Activated CD8-positive, alpha-beta memory T cell treated with anti-CD3 and anti-CD28 coated beads, Interleukin-2, amount 50 U/mL, for 48 hours (primary cell): Measurements from ENCODE around the gene BLCAP.
A peak's percentile ranks its signal among the peaks of the same experiment; 100 is the strongest.
"Not testable (repeated sequence)": the region's sequence is repeated elsewhere in the genome, so short reads cannot be mapped to it uniquely, and the experiment has no call there.

Source experiments
- DNase-seq: peaks from one replicate; pipeline ENCODE4 v3.0.0-alpha.2; 2020

BLCAP gene, protein sequence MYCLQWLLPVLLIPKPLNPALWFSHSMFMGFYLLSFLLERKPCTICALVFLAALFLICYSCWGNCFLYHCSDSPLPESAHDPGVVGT

DNA sequence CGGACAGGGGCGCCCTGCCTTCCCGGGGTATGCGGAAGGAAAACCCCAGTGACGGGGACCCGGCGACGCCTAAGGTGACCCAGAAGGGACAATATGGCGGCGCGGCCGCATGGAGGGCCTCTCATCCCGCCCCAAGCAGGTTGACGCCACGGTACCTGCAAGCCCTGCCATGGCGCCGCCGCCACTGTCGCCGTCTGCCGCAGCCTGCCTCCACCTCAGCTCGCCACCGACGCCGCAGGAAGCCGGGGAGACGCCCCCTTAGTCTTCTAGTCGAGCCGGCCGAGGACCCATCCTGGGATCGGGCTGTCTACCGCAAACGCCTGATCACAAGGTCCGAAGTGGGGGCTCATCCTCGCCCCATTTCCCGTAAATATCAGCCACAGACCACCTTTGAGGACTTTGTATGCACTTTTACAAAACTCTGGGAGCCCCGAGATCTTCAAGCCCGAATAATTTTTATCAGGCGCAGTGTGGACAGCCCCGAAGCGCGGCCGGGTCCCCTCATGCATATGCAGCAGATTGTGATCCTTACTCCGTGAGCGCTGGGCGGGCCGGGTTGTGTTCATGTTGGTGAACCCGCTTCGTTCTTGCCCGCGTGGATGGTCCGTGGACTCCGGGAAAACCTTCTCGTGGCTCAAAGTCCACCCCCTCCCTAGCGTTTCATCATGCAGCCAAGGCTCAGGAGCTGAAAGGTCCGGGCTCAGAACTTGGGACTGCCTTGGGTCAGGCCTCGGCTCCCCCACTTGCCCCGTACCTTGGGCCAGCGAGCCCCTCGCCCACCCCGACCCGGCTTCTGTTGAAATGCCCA, at the start of gene BLCAP:
Gene BLCAP, minus strand, starts transcription at position 239 of the 808 bp plus-strand sequence. CDS start 8,702 bp downstream, outside the sequence.
- DNase-seq = peak; percentile 94

DNA sequence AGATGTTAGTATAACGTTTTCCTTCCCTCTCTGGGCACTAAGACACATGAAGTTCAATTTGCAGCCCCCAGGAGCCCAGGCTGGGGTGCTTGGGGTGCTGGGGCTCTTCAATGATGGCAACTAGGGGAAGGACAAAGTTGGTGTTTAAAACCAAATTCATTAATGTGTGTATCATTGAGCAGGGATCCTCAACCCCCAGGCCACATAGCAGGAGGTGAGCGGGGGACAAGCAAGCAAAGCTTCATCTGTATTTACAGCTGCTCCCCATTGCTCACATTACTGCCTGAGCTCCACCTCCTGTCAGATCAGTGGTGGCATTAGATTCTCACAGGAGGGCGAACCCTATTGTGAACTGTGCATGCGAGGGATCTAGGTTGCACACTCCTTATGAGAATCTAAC, 49.8 kb upstream of the BLCAP start:
- not testable (repeated sequence) for DNase-seq

DNA sequence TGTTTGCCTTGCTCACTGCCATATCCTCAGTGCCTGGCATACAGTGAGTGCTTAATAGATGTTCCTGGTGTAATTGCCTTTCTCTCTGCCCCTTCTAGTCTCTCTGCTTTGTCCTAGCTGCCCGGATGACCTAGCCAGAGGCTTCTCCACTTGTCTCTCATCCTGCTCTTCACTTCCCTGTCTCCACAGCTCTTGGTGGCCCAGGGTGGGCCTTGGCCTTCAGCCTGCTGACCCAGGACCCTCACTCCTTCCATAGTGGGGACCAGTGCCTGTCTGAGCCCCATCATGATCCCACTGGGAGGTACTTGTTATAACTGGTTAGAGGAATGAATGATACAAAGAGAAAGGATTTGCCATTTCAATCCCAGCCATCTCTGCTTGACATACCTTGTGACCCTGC, 49.2 kb upstream of the BLCAP start:
- no peak for DNase-seq

DNA sequence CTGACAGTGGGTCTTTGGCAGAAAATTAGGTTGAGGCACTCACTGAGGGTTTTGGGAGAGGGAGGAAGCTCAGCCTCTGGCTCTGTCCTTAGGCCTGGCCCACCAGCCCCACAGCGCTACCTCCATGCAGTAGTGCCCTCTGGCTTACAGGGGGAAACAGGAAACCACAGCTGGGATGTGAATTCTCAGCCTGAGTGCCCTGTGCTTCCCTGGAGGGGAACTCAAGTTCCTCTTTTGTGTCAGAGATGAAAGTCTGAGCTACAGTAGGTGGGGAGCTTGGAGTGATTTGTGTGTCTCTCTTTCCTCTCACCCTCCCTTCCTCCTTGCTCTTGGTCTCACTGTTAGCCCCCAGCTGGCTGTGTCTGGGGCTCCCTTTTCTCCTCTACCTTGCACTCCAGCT, 48.2 kb upstream of the BLCAP start:
- peak; percentile 34 for DNase-seq

DNA sequence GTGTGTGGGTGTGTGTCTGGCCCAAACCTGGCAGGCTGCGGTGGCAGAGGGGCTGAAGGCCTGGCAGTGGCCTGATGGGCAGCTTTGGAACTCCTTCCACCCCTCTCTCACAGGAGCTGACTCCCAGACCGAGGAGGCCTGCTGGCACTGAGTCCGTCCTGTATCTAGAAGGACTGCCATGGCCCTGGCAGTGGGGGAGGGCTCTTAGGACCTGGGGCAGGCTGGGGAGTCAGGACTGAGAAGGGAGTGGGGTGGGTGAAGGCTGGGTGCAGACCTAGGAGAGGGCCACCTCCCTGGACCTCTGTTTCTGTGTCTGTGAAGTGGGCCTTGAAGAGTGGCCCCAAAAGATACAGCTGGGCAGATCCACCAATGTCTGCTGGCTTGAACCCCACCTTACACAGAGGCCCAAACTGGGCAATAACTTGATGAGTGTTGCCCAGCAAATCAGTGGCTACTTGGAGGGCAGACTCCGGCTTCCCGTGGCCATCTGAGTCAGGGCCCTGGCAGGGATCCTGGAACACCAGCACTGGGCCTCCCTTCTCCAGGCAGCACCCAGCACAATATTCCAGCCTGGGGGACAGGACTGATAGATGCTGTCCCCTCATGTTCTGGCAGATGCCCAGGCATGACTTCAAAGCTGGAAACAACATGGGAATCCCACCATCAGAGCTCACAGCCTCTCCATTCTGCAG, 46.7 kb upstream of the BLCAP start:
- no peak for DNase-seq

DNA sequence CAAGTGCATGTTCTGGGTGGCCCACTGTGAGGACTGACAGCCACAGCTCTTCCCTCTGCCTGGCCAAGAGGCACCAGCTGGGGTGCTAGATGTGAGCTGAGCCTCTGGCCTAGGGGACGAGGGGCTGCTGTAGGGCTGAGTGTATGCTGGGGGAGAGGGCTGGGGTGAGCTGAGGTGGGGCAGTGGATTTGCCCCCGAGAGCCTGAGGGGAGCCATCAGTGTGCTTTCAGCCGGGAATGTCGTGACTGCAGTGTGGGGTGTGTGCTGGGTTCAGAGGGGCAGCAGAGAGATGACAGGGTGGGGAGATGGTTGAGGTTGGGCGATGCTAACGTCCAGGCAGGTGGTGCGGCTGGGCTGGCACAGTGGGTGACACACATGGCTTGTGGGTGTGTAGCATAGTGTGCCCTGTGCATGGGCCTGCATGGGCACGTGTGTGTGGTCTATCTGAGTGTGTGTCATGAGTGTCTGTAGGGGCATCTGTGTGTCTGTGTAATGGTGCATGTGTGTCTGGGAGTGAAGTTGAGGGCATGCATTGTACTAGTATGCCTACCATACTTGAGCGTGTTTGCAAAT, 46.0 kb upstream of the BLCAP start:
- DNase-seq = no peak

DNA sequence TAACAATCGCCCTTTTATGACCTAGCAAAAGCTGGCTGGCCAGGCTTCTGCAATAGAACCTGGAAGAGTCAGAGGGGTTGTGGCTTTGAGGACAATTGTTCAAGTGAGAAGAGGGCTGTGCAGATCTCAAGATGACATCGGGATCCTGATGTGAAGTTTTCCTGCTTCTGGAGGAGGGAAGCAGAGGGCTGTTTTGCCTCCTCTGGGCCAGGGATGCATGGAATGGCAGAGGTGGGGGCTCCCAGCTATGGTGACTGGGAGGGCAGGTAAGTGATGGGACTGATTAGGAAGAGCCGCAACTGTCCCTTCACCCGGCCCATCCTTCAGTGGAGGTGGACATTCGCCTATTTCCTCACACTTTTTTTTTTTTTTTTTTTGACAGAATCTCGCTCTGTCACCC, 43.4 kb upstream of the BLCAP start:
- no peak for DNase-seq

DNA sequence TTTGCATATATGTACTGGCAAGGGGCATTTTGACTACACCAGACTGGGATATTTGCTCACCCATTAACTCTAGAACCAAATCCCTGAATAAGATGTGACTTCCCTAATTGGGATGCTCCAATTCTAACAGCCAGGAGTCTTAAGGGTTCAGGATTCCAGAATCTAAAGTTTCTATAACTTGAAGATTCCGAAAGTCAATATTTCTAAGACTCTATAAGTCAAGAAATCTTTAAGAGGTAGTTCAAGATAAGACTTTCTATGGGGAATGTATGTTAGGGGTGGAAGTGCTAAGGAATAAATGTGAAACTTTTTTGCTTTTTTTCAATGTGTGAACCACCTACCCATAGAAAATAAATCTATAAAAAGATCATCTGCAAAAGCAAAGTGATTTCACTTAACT, 42.7 kb upstream of the BLCAP start:
- DNase-seq = no peak

DNA sequence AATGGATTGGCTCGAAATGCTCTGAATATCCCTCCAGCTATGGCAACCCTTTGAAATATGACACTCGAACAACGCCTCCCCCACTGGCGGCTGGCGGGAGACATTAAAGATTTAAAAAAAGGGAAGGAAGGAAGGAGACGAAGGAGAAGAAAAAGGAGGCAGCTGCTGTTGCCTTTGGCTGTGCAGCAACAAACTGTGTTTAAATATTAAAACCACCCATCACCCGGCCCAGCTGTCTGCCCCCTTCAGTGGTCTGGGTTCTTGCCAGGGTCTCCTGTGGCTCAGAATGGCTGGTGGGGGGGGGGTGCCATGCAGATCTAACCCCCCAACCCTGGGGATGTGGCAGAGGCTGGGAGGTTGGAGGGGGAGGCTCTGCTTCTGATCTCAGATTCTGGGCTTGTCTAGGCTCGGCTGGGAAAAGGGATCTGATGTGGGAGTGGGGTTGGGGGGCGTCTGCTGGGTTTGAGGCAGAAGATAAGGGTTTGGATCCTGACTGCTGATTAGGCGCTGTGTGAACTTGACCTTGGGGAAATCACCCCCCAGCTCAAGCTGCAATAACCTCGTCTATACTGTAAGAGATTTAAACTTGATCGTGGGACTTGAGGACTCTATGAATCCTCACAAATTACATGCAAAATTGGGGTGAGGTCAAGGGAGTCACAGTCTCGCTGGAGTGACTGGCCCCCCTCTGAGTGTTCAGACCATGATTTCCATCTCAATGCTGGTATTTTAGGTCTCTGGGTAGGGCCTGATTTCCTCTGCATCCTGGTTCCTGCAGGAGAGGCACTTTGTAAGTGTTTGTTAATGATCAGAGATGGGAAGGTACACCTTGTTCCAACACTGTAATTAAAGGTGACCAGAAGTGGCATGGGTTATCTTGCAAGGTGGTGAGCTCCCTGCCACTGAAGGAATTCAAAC, 40.3 kb upstream of the BLCAP start:
- DNase-seq = peak; percentile 22

DNA sequence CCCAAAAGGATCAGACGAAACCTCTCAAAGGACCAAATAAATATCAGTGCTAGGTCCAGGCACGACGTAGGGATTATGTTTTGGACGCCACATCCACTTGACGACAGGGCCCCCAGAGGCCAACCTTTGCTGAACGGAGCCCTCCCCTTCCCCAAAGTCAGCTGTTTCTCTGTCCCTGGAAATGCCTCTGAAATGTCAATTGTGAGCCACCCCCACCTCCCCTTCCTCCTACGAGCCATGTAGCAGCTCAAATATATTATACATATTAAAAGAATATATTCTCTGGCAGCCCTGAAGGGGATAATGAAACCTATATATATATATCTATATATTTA, 39.6 kb upstream of the BLCAP start:
- peak; percentile 26 for DNase-seq

DNA sequence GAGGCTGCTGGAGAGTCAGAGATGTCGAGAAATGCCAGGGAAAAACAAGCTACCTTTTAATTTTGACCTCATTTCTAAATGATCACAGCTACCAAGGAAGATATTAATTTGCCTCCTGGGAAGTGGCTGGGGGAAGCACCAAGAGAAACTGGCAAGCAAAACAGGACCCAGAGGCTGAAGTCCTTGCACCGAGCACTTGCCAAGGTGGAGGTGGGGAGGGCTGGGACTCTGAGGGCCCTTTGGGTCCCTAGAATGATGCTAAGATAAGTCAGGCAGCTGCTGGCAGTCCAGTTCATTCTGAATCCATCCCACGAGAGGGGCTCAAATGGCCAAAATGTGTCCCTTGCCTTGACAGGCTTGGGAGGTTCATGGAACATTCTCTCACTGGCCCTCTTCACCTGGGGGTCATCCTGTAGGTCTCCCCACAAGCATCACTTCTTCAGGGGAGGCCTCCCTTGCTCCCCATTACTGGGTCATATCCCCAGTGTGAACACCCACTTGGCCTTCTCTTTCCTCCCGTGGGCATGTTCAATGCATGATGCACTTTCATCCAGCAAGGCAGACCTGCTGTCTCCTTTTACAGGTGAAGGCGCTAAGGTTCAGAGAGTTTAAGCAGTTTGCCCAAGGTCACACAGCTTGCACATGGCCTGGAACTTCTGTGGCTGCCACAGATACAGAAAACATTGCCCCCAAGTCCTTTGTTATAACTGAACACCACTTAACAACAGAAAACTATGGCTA, 39.1 kb upstream of the BLCAP start:
- DNase-seq = peak; percentile 37

DNA sequence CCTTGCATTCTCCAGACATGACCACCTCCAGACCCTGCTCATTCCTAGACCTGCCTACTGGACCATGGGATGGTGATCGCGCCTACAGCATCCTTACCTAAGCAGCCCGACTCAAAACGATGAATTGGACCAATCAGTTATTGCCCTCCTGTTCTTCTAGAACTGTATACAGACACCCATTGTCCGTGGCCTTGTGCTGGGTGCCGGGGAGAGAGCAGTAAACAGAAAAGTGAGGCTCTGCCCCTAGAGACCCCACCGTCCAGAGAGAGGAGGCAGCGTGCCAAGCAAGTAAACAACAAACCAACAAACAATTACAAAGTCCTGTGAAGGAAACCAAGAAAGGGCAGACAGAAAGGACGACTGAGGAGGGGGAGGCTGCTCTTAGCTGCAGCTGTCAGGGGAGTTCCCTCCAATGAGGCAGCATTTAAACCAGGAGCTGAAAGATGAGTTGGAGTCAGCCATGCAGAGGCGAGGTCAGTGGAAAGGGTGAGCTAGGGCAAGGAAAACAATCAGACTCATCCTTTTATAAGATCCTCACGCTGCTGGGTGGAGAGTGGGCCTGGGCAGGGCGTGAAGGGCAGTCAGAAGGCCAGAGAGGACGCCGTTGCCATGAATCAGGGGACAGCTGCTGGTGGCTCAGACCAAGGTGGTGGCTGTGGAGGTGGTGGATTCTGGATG, 37.6 kb upstream of the BLCAP start:
- peak; percentile 42 for DNase-seq

DNA sequence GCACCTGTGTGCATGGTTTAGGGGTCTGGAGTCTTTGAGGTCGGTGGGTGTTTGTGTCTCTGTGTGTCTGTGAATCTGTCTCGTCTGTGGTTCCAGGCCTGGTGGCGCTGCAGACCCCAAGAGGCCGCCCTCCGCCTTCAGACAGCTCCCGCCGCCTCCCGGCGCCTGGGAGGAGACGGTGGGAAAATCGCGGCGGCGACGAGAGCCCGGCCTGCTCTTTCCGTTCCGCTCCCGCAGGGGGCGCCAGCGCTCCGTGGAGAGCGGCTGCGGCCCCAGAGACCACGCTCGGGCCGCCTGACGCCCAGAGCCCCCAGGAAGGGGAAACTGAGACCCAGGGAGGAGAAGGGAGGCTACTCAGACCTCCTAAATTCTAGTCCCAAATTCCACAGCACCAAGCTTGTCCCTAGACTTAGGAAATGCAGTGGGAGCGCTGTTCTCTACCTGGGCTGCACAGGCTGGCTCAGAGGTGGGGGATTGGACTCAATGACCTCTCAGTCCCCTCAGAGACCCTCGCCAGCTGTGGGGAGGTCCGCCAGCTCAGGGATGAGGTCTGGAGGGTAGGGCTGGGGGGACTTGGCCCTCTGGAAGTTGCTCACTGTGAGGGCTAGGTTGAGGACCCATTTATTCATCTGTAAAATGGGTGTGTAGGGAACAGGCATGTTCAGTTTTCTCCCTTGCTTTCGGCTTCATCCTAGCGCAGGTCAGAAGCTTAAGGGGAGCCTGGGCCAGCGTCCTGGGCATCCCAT, 36.9 kb upstream of the BLCAP start:
- DNase-seq = peak; percentile 87

DNA sequence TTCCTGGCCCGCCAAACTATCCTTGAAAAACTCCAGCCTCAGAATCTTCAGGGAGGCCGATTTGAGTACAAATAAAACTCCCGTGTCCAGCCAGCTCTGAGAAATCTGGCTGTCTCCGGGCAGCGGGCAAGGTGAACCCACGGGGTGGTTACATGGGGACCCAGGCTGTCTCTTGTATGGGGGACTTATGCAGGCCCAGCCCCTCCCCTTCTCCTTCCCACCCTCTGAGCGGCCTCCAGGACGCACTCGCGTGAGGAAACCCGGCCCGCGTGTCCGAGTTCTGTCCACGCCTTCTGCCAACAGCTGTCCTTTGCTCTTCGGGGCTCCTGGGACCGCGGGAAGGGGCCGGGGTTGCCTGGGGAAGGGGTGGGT, 36.3 kb upstream of the BLCAP start:
- no peak for DNase-seq

DNA sequence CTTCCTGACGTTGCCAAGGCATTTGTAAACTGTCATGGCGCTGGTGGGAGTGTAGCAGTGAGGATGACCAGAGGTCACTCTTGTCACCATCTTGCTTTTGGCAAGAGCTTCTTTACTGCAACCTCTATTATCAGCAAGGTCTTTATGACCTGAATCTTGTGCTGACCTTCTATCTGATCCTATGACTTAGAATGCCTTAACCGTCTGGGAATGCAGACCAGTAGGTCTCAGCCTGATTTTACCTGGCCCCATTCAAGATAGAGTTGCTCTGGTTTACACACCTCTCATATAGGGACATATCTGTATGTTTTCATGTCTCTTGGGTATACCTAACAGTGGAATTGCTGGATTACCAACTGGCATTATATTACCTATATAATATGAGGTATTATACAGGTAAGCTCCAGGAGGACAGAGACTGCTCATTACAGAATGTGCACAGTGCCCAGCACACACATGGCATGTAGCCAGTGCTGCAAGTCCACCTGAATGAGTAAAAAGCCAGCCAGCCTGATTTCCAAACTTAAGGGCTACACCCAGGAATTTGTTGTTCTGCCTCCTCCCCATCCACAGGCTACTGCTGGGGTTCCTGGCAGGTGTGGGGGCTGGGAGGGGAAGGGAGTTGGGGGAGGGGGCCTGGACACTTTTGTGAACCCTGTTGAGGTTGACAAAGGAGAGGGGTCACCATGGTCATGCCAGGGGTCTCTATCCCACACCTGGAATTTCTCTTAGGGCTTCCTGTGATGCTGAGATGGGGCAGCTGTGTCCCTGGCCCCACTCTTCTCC, 35.2 kb upstream of the BLCAP start:
- peak; percentile 17 for DNase-seq

DNA sequence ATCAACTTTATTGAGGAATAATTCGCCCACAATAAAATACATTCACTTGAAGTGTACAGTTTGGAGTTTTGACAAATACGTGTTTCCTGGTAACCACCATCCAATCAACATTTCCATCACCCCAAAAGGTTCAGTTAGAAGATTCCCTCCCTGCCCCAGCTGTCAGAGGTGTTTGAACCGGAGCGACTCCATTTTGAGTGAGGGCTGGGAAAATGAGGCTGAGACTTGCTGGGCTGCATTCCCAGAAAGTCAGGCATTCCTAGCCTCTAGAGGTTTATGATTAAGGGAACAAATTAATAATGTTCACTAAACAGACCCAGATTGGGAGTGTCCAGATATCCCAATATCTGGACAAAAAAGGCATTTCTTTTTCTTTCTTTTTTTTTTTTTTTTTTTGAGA, 33.0 kb upstream of the BLCAP start:
- DNase-seq = no peak

DNA sequence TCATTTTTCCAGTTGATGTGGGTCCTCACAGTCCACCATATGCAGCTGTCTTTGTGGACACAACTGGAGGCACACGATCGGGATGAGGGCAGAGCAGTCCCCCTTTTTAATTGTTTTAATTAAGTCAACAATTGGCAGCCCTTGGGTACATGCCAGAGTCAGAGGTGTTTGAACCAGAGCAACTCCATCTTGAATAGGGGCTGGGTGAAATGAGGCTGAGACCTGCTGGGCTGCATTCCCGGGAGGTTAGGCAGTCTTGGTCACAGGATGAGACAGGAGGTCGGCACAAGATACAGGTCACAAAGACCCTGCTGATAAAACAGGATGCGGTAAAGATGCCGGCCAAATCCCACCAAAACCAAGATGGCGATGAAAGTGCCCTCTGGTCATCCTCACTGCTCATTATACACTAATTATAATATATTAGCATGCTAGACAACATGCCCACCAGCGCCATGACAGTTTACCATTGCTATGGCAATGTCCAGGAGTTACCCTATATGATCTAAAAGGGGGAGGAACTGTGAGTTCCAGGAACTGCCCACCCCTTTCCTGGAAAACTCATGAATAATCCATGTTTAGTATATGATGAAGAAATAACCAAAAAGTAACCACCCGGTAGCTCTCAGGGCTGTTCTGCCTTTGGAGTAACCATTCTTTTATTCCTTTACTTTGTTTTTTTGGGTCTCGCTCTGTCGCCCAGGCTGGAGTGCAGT, 31.8 kb upstream of the BLCAP start:
- peak; percentile 25 for DNase-seq

DNA sequence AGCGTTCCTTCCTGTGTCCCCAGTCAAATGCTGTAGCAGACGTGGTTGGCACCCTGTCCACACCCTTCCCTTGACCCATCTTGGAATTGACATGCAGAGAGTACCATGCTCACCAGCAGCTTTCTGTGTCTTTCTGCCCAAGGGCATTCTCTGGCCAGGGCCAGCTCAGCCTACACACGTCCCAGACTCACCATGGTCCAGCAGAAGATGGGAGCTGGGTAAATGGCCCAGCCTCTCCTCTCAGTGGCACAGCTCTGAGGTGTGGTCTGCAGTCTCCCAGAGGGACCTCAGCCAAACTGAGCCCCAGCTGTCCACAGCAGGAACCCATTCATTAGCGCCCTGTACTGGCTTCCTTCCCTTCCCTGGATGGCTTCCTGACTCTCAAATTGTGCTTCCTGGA, 31.1 kb upstream of the BLCAP start:
- no peak for DNase-seq

DNA sequence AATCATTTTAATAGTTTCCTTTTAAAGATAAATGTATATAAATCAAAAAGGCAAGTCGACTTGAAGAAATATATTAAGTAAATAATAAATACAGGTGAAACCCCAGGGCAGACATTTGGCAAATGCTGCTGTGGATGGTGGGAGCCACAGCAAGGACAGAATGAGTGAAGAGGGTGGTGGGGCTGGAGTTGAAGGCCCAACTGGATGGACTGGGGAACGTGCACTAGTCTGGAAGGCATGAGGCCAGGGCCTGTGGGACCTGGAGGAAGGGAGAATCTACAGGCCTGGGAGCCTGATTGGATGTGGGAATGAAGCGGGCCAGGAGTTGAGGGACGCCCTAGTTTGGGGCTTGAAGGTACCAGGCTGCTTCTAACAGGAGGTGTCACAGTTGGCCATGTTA, 30.6 kb upstream of the BLCAP start:
- DNase-seq = peak; percentile 13
